ENCODE results near the gene PLEKHM3. TPM values are rescaled to one million over a fixed set of nuclear protein-coding genes. Genes with fewer than 3 reads are reported as not detected.
"Not testable (repeated sequence)": the region's sequence is repeated elsewhere in the genome, so short reads cannot be mapped to it uniquely, and the experiment has no call there.

PLEKHM3 gene
- polyA plus RNA-seq, 1 donor: 17.1 TPM

DNA sequence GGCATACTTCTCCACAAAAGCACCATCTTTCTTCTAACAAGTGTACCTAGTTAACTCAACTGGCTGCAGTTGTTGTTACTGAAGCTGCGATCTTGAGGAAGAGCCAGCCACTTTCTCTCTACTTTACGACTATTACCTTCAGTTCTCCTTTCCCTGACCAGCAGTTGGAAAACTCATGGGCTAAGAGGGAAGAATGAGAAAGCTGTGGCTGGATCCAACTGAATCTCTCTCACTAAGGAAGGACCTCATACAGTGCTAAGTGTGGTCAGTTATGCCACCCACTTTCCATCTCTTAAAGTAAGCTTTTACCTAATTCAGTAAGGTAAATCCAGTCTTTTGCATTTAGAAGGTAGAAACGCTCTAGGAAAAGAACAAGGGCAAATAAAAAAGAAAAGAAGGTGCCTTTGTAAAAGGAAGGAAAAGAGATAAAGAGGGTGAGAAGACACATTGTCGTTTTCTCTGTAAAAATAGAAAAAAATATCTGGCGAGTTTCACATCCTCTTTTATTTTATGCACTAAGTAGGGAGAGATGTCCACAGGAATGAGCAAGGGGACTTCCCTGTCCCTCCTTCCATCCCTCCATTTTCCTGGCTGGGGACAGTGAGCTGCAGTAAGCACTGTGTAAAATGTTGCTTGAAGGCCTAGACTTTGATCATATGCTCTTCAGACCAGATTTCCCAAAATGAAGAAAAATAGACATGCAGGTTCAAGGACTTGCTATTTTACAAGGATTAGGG lies 73.4 kb downstream of the PLEKHM3 start:
- no peak for DNase-seq

DNA sequence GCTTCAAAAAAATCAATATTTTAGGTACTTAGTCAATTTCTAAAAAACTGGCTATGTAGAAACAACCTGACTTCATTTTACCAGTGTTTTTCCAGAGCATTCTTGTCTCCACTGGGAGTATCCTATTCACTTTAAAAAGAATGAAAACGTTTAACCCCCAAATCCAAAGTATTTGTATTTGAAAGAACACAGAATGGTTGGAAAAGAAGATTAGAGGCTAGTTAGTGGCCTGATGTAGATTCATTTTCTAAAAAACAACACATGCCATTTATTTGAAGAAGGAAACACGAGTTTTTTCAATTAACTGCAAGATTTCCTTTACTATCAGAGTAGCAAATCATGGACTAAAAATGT lies 74.6 kb downstream of the PLEKHM3 start:
- no peak for DNase-seq

DNA sequence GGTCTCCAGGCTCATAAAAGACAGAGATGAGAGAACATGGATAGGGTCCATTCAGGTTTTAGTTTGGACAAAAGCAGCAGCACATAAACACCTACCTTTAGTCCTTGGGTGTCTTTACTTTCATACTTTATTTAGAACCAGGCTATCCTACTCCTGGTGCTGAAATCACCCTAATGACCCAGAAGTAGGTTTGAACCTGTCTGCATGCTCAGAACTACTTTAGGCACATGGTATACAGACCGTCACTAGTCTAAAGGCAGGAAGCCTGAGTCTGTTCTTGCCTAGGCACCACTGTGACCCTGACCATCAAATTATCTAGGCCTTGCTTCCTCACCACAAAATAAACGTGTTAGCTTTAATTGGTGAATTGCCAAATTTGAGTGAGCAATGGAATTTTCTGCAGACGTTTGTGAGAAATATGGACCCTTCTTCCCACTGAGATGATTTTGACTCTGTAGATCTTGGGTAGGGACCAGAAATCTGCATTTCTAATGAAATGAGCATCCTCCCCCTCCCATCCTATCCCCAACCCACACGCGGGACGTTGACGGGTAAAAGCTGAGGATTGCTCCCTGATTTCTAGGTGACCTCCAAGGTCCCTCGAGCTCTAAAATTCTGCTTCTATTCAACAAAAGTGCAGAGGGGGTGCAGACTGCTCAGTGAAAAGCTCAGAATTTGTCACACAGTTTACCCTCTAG lies 75.1 kb downstream of the PLEKHM3 start:
- DNase-seq: no peak

DNA sequence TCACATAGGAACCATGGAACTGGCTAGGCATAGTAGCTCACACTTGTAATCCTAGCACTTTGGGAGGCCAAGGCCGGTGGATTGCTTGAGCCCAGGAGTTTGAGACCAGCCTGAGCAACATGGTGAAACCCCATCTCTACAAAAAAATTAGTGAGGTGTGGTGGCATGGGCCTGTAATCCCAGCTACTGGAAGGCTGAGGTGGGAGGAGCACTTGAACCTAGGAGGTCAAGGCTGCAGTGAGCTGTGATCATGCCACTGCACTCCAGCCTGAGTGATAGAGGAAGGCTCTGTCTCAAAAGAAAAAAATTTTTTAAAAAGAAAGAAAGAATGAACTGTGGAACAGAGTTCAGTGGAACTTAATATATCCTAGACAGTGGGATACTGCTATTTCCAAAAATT lies 76.1 kb downstream of the PLEKHM3 start:
- DNase-seq: not testable (repeated sequence)

DNA sequence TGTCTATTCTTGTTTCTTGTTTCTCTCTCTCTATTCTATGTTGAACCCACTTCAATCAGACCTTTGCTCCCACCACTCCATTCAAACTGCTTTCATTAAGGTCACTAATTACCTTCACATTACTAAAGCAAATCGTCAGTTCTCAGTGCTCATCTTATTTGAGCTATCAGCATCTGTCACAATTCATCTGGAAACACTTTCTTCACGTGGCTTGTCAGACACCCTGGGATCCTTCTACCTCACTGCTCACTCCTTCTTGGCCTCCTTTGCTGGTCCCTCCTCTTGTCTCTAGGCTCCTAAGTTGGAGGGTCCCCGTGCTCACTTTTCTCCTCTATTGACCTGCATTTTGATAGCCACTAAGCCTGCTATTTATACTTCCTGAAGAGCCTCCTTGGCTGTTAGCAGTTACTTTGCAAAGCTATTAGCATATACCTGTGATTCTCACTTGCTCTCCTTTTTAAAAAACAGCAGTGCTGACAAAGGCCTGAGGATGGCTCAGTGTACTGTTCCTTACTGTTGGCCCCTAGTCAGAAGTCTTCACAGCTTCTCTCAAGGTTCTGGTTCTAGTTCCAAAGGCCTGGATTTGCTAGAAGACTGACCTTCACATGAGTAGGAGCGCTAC lies 80.2 kb downstream of the PLEKHM3 start:
- DNase-seq: no peak

DNA sequence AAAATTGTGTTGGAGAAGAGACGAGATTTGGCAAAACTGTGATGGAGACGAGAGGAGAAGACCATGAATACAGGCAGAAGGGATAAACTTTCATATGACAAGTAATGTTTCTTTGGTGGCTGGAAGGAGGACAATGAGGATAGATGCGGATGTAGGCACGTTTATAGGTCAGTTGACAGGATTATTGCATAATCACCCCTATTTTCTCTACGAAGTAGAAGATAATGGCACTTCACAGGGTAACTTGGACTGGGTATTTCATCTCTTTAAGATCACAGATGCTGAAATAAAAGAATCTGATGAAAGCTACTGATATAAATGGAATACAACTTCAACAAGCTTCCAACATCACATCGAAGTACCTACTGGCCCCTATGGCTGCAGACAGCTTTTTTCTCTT lies 81.0 kb downstream of the PLEKHM3 start:
- DNase-seq: no peak

DNA sequence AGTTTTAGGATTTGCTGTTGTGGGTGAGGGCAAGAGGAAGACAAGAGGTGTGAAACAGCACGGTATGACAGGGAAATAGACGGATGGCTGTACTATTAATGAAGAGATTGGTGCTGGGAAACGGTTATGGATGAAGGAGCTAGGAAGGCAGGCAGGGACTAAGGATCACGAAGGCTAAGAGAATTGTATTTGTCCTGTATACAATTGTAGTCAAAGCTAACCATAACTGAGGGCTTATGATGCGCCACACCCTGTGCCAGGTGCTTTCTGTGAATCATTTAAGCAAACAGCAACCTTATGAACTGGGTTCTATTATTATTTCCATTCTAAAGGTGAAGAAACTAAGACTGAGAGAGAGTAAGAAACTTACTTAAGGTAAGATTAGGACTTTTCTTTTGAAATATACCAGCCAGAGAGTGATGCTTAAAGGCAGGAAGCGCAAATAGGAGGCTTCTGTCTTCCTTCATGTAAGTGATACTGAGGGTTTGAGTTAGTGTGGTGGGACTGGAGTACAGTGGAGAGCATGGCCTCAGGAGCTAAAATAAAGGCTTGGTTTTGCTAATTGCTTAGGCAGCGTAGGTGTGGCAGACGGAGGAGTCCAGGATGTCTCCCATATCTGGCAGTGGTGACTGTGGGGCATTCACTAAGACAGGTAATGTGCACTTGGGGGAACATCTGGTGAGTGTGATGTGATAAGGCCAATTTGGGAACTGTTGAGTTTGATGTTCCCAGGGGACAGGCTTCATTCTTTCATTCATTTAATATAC lies 85.8 kb downstream of the PLEKHM3 start:
- DNase-seq: no peak

DNA sequence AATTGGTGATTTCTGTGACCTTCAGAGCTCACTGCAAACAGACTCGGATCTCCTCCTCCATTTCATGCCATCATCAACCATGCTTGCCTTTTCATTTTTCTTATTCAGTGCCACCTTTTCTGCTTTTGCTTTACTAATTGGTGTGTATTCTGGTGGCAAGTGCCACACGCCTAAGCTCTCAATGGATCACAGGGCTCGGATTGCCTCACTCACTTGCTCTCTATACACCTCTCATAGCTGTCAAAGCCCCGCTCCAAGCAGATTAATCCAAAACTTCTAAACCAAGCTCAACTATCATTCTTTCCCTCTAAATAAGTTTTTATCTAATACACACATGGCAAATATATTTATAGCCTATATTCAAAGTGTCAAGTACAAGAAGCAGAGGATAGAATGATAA lies 86.4 kb downstream of the PLEKHM3 start:
- DNase-seq: no peak

DNA sequence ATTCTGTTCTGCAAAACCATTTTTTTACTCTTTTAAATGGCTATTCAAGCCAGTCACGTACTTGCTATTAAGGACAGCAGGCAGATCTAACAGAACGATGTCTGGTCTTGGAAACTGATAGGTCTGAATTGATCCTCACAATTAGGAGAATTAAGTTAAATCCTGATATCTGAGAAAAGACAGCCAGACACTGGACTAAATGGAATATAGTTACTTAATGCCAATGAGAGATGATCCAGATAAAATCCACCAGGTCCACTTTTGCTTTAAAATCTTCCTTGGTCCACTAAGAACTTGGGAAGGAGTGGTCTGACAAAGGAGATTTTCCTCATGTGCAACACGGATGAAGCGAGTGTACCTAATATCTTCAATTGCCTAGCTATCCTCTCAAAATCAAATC lies 86.9 kb downstream of the PLEKHM3 start:
- no peak for DNase-seq

DNA sequence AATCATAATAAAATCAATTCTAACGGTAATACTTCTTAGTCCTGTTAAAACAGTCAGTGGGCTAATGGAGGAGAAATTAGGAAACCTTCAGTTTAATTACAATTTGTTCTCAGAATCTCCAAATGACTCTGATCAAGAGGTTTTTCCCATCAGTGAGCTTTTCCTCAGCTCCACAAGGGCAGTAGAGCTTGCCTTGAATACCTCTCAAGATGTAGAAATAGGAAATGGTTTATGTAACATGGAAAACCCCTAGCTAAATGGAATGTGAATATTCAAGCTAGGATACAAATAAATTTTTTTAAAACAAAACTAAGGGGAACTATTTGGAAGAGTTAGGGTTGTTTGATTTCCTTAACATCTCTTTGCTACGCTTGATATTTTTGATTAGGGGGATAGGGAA lies 87.5 kb downstream of the PLEKHM3 start:
- no peak for DNase-seq

DNA sequence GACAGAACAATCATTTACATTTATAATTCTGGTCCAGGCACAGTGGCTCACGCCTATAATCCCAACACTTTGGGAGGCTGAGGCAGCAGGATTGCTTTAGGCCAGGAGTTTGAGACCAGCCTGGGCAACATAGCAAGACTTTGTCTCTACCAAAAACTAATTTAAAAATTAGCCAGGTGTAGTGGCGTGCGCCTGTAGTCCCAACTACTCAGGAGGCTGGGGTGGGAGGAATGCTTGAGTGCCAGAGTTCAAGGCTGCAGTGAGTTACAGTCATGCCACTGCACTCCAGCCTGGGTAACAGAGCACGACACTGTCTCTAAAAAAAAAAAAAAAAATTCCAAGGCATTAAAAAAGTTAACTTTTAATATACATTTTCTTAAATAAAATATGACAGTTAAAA lies 88.1 kb downstream of the PLEKHM3 start:
- no peak for DNase-seq

DNA sequence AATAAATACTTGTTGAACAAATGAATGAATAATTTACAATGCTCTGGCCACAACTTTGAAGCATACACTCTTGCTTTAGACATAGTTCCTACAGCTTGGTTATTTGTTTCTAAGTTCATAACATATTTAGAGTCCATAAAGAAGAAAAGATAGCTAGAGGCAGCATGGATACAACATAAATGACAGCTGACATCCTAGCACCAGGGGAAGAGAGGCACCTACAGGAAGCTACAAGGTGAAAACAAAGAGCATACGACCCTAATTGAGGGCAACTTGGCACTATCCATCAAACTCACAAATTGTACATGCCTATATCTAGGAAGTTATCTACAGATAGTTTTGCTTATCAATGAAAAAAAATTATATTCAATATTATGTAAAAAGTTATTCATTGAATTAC lies 88.9 kb downstream of the PLEKHM3 start:
- no peak for DNase-seq

DNA sequence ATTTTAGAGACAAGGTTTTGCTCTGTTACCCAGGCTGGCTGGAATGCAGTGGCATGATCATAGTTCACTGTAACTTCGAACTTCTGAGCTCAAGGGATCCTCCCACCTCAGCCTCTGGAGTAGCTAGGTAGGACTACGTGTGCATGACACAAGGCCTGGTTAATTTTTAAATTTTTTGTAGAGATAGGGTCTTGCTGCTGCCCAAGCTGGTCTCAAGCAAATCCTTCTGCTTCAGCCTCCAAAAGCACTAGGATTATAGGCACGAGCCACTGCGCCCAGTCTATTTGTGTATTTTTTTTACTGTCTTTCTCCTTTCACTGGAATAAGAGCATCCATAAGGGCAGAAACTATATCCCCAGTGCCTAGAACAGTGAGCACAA lies 89.3 kb downstream of the PLEKHM3 start:
- DNase-seq: no peak

DNA sequence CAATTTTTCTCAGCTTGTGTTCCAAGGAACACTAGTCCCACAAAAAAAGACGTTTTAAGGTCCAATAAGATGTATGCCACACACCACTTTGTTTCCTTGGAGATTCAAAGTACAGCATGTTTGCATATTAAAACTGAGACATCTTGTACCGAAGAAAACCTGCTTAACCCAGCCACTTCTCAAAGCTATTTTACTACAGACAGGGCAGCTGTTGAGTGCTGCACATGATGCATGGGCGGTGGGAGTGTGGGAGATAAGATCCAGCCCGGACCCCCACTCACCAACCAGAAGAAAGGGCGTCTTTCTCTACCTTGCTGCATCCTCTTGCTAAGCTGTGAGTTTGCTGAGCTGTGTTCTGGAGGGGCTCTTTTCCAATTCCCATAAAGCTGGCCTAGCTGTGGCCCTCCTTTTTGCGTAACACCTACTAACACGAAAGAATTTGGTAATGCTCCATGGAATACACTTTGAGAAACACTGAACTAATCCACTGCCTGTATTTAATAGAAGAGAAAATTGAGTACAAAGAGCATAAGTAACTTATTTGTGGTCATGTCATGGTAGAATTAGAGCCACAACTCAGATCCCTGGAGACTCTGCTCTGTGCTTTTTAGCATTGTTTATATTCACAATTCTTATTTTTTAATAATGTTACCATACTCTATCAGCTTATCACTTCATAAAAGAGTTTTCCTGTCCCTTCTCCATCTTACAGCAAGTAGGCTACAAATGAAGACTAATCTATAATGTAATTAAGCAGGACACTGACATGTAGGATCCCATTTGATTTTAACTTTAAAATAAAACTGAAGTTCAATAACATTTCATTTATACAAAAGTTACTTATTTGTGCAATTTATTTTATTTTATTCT lies 90.0 kb downstream of the PLEKHM3 start:
- no peak for DNase-seq

DNA sequence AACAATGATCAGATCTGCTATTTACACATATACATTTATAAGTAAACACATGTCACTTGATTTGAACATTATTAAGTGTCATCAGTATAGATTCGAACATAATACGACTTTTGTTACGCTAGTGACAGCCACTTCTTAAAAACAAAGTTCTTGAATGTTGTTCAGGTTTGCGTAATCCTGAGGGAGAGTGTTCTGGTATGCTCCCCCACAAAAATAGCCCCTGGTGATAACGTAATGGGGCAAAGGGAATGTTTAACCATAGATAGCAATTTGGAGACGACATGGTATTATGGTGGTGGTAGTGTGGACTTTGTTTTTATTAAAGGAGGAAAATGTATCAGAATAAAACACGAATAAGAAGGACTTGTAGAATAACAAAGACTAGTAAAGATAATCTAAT lies 90.6 kb downstream of the PLEKHM3 start:
- DNase-seq: no peak

DNA sequence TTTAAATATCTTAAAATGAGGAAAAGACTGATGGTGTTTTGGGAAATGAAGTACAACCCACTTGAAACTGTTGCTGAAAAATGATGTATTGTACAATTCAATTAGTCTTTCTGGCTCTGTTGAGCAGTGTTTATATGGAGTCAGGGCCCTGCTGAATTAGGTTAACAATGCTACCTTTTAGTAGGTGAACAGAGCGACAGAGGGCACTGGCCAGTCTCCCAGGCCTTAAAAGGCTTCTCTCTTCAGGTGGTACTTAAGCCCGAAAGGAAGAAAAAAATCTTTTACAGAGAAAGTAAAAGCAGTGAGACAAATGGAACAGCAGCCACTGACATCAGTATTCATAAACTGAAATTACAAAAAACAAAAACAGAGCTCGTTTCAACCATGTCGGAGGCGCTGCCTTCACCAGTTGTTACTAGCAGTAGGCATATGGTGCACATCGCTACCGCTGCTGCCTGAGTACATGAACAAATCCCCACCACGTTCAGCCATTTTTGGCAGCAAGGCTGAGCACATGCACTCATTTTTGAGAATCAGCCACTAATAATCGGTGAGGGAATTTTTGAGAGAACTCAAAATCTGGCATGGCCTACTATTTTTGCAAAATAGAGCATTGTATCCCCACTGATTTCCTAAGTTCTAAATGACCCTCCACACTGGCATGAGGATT lies 91.8 kb downstream of the PLEKHM3 start:
- no peak for DNase-seq

DNA sequence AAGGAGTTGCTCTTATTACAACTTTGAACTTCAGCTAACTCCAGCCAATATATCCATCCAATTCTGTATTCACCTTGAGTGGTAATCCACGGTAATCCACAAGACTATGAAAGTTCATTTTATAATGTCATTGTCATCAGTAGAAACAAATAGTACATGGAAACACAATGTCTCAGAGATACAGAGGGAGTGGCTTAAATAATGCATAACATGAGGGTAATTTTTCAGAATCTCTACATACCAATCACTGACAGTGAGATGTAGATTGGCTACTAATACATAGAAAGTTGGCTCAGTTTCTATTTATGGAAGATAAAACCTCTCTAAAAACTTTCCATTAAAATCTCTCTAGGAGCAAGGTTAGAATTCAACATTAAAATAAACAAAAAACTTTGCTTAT lies 93.2 kb downstream of the PLEKHM3 start:
- DNase-seq: no peak

DNA sequence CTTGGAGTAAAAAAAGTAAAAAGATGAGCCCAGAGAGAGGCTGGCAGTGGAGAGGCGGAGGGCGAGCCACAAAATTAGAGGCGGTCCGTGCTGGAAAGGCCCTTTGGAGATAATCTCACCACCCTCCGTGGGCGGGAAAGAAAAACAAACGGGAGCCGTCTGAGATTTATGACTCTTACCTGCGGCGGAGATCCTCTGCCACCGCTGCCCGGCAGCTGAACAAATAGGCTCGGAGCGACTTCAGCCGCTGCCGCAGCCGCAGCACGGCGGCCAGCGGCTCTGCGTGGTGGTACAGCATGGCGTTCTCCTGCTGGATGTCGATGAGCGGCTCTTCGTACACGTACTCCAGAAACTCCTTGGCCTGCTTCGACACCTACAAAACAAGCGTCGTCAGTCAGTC lies 94.6 kb downstream of the PLEKHM3 start:
- DNase-seq: peak; percentile 76

DNA sequence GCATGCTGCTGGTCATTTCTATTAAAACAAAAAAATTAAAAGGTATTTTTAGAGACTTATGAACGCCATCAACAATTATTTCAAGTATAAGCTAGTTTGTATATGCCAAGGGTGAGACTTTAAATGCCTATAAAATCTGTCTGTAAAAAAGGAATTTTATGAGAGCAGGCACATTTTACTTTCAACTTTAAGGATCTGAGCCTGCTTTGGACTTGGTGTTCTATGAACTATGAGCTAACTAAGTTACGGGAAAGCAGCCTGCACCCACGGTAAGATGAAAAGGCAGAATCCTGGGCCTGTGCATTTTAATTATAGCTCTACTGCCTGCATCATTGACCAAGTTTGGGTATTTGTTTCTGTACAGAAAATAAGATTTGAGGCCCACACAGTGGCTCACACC lies 95.4 kb downstream of the PLEKHM3 start:
- no peak for DNase-seq

DNA sequence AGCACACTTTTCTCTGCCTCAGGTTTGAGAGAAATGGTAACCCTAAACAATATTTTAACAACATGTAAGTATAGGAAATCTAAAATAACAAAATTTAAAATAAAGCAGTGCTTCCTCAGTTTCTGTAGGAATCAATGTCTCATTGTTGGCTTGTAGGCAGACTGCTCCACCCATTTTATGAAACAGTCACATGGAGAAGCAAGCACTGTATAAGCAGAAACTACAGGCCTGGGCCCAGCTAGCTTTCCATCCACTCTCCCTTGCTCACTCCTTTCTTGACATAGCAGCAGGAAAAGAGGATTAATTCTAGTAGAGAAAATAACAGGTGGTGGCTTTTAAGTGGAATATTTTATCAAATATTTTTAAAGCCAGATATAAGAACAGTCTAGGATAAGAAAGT lies 97.2 kb downstream of the PLEKHM3 start:
- DNase-seq: no peak

DNA sequence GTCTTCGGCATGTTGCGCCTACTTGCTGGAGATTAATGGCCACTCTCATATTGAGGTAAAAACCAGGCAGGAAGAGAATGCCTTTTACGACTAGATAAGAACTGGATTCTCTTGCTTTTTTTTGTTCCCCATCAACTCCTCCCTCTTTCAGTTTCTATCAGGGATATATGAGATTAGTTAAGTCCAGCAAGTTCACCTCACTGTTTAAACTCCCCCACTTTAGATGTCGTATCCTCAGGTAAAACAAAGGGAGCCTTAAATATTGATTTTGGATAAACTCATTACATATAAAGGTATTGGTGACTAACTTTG lies 98.4 kb downstream of the PLEKHM3 start:
- no peak for DNase-seq
